ENCODE results near the gene AIF1L. TPM values are rescaled to one million over a fixed set of nuclear protein-coding genes. Genes with fewer than 3 reads are reported as not detected.

Gene AIF1L
- total RNA-seq, 4 donors from 2014 or later: 5.4 to 28.5 (median 17.1) TPM

DNA sequence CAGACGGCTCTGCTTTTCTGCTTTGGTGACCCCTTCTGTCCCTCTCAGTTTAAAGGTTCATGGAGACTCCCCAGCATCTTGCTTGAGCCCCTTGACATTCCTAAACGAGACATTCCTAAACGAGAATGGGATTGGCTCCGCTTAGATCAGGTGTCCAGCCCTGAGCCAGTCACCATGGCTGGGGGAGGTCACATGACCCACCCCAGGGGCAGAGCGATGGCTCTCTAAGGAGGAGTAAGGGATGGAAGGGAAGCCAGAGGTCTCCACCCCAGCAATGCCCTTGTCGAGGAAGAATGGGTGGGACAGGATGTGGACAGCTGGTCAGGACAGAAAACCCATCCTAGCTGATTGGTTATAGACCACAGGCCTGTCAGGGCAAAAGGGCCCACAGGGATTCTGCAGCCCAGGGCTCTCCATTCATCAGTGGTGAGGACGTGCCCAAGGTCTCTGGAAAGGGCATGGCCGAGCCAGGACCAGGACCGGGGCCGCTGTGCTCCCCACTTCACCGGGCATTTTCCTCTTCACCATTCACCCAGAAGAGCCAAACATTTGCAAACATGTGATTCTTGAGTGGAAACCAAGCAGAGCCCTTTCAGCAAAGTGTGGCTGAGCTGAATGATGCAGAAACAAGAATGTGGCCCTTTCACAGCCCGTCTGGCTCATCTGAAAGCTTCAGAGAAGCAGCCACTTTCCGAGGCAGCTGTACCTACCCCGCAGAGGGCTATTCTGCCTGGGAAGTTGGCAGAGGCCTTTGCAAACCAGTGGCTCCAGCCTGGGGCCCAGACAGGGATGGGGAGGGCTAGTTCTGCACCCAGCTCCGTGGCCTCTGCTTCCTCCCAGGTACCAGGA is 19.8 kb upstream of the AIF1L start:
- Histone ChIP-seq H3K4me1 (no peaks in the 10 kb centered on the region), H3K36me3 (no peaks in the 10 kb centered on the region), H3K4me3 (no peak overlapping the region), H3K27ac (no peak overlapping the region), H3K27me3 (peaks cover 3% of the 10 kb centered on the region), H3K9me3 (no peaks in the 10 kb centered on the region)
- WGBS, 2 donors (ENCODE audit: low coverage in 1 of 2): 57% methylated on average over 1 of the region's 15 CpGs; no CpG with 5 or more reads in 1 of the 2 donors
- TF ChIP-seq POLR2A (IDR thresholded peaks at IDR 0.05): no peak
- TF ChIP-seq POLR2AphosphoS5 (IDR thresholded peaks at IDR 0.05): no peak
- no peak for TF ChIP-seq EP300 (IDR thresholded peaks at IDR 0.05)
- TF ChIP-seq, protein P1, sequence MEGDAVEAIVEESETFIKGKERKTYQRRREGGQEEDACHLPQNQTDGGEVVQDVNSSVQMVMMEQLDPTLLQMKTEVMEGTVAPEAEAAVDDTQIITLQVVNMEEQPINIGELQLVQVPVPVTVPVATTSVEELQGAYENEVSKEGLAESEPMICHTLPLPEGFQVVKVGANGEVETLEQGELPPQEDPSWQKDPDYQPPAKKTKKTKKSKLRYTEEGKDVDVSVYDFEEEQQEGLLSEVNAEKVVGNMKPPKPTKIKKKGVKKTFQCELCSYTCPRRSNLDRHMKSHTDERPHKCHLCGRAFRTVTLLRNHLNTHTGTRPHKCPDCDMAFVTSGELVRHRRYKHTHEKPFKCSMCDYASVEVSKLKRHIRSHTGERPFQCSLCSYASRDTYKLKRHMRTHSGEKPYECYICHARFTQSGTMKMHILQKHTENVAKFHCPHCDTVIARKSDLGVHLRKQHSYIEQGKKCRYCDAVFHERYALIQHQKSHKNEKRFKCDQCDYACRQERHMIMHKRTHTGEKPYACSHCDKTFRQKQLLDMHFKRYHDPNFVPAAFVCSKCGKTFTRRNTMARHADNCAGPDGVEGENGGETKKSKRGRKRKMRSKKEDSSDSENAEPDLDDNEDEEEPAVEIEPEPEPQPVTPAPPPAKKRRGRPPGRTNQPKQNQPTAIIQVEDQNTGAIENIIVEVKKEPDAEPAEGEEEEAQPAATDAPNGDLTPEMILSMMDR (IDR thresholded peaks at IDR 0.05): no peak
- ATAC-seq: no peak

DNA sequence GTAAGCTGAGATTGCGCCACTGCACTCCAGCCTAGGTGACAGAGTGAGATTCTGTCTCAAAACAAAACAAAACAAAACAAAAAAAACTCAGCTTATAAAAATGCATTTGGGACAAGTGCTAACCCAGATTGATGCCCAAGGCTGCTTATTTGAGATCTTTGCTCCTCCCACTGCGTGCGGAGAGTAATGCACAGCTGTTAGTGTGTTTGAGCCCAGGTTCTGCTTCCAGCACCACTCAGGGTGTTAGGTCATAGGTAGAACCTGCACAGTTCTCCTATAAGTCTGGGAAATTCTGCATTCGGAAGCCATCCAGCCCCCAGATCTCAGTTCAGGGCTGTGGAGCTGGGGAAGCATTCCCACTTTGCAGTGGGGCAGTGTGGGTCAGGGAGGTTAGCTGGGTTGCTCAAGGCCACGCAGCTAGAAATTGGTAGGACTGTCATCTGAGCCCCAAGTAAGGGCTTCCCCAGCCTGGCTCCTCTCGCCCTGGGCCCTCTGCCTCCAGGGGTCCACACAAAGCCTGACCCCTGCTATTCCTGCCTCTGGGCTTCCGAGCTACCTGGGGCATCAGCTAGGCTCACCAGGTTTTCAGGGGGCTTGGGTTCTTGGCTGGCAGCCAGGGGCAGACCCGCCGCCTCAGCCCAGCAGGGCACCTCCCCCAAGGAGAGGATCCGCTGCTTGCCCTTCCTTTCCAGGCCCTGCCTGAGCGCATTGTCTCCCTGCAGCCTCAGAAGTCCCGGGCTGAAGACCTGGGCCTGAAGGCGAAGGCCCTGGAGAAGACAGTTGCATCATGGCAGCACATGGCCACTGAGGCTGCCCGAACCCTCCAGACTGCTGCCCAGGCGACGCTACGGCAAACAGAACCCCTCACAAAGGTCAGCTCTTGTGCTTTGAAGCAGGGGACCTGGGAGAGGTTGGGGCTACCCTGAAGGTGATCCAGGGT is 17.6 kb upstream of the AIF1L start:
- H3K9me3 ChIP-seq: no peaks in the 10 kb centered on the region
- H3K4me1 ChIP-seq: no peaks in the 10 kb centered on the region
- 88% methylated on average over 3 of the region's 17 CpGs; no CpG with 5 or more reads in 1 of the 2 donors for WGBS, 2 donors (ENCODE audit: low coverage in 1 of 2)
- H3K4me3 ChIP-seq: no peak overlapping the region
- H3K36me3 ChIP-seq: no peaks in the 10 kb centered on the region
- no peak for ATAC-seq
- no peak overlapping the region for H3K27ac ChIP-seq
- H3K27me3 ChIP-seq: peaks cover 9% of the 10 kb centered on the region
- TF ChIP-seq POLR2A (IDR thresholded peaks at IDR 0.05) (no peak), EP300 (IDR thresholded peaks at IDR 0.05) (no peak), POLR2AphosphoS5 (IDR thresholded peaks at IDR 0.05) (no peak)
- TF ChIP-seq, protein P1 (IDR thresholded peaks at IDR 0.05): no peak

DNA sequence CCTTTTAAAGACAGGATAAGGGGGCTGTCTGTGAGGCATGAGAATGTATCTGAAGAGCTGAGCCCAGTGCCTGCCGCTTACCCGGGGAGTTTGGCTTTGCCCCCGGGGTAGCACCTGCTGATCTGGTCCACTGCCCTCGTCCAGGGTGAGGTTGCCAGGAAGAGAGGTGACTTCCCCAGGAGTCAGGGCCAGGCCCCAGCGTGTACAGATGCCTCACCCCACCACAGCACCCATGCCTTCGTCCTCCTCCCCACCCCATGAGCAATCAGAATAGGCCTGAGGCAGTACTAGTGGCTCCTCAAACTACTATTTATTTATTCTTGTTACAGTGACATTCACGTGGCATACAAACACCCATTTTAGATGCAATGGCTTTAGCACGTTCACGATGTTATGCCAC is 15.7 kb upstream of the AIF1L start:
- TF ChIP-seq, protein P1 (IDR thresholded peaks at IDR 0.05): no peak
- TF ChIP-seq POLR2A (IDR thresholded peaks at IDR 0.05): no peak
- TF ChIP-seq EP300 (IDR thresholded peaks at IDR 0.05): no peak
- no peak for TF ChIP-seq POLR2AphosphoS5 (IDR thresholded peaks at IDR 0.05)
- WGBS, 2 donors (ENCODE audit: low coverage in 1 of 2): 64 to 78% methylated on average over 3 to 6 of the region's 9 CpGs
- no peak overlapping the region for H3K27ac ChIP-seq
- H3K9me3 ChIP-seq: no peaks in the 10 kb centered on the region
- H3K27me3 ChIP-seq: peaks cover 12% of the 10 kb centered on the region
- H3K36me3 ChIP-seq: no peaks in the 10 kb centered on the region
- no peak overlapping the region for H3K4me3 ChIP-seq
- H3K4me1 ChIP-seq: no peaks in the 10 kb centered on the region
- ATAC-seq: no peak

DNA sequence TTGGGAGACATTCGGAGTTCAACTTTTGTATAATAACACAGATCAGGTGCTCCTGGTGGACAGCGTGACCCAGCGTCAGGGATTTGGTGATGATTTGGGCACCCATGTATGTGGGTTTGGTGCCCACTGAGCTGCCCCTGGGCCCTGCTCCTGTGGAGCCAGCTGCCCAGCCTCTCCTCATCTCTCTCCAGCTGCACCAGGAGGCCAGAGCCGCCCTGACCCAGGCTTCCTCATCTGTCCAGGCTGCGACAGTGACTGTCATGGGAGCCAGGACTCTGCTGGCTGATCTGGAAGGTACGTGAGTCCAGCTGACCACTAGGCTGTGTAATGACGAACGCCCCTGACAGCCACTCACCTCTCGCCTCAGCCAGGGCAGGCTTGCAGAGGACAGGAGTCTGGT is 14.5 kb upstream of the AIF1L start:
- WGBS, 2 donors (ENCODE audit: low coverage in 1 of 2): no CpG with 5 or more reads among the region's 9 CpGs
- no peak for ATAC-seq
- Histone ChIP-seq H3K27me3 (peaks cover 20% of the 10 kb centered on the region), H3K4me1 (no peaks in the 10 kb centered on the region), H3K27ac (no peak overlapping the region), H3K9me3 (no peaks in the 10 kb centered on the region), H3K4me3 (no peak overlapping the region), H3K36me3 (no peaks in the 10 kb centered on the region)
- TF ChIP-seq EP300 (IDR thresholded peaks at IDR 0.05): no peak
- no peak for TF ChIP-seq POLR2AphosphoS5 (IDR thresholded peaks at IDR 0.05)
- TF ChIP-seq POLR2A (IDR thresholded peaks at IDR 0.05): no peak
- TF ChIP-seq, protein P1 (IDR thresholded peaks at IDR 0.05): no peak
